Measurements from ENCODE around the gene ZFYVE28.
"Not testable (repeated sequence)": the region's sequence is repeated elsewhere in the genome, so short reads cannot be mapped to it uniquely, and the experiment has no call there.

- not testable (repeated sequence) for TF ChIP-seq CTCF (conservative IDR thresholded peaks at IDR 0.05 in 1 of 2, IDR thresholded peaks at IDR 0.05 in 1 of 2; ENCODE audit: extremely low read depth in 1 of 2, insufficient read depth in 1 of 2, low read depth in 1 of 2, low read length in 2 of 2); EZH2 (IDR thresholded peaks at IDR 0.05; ENCODE audit: borderline replicate concordance, low read length)
Measured at GRCh38 chr4:2221378-2221777, 197.1 kb downstream of the ZFYVE28 start.

Measured in mammary epithelial cell (primary cell).